ENCODE results near the gene PARD3B.

PARD3B gene

GRCh38 chr2:205197468-205198139 is 652.3 kb downstream of the PARD3B start:
- no peak for FAIRE-seq
- no peak for DNase-seq (ENCODE audit: insufficient read length, low spot score)
- TF ChIP-seq CTCF (IDR thresholded peaks at IDR 0.05; ENCODE audit: insufficient read depth, missing control alignments) = no peak

- FAIRE-seq (no peak), DNase-seq (ENCODE audit: insufficient read length, low spot score) (no peak)
- TF ChIP-seq CTCF (IDR thresholded peaks at IDR 0.05; ENCODE audit: insufficient read depth, missing control alignments) = no peak
Observed at GRCh38 chr2:205198140-205198525, 652.9 kb downstream of the PARD3B start.

- FAIRE-seq (no peak), DNase-seq (ENCODE audit: insufficient read length, low spot score) (no peak)
- no peak for TF ChIP-seq CTCF (IDR thresholded peaks at IDR 0.05; ENCODE audit: insufficient read depth, missing control alignments)
Observed at GRCh38 chr2:205199165-205199850, 654.0 kb downstream of the PARD3B start.

GRCh38 chr2:205210494-205210893 is 665.2 kb downstream of the PARD3B start:
- DNase-seq (ENCODE audit: insufficient read length, low spot score) (no peak), FAIRE-seq (no peak)
- TF ChIP-seq CTCF (IDR thresholded peaks at IDR 0.05; ENCODE audit: insufficient read depth, missing control alignments) = no peak

GRCh38 chr2:205212357-205212756 is 667.1 kb downstream of the PARD3B start:
- DNase-seq (ENCODE audit: insufficient read length, low spot score) = no peak
- TF ChIP-seq CTCF (IDR thresholded peaks at IDR 0.05; ENCODE audit: insufficient read depth, missing control alignments) = no peak
- no peak for FAIRE-seq

GRCh38 chr2:205216092-205216491 is 670.8 kb downstream of the PARD3B start:
- TF ChIP-seq CTCF (IDR thresholded peaks at IDR 0.05; ENCODE audit: insufficient read depth, missing control alignments) = no peak
- DNase-seq (ENCODE audit: insufficient read length, low spot score) = no peak
- FAIRE-seq = no peak

GRCh38 chr2:205216580-205216979 is 671.3 kb downstream of the PARD3B start:
- FAIRE-seq = no peak
- no peak for DNase-seq (ENCODE audit: insufficient read length, low spot score)
- TF ChIP-seq CTCF (IDR thresholded peaks at IDR 0.05; ENCODE audit: insufficient read depth, missing control alignments) = no peak

All from D721Med (cell line).